K562 treated with DMSO at 1 percent for 4 hours (cell line): ENCODE results near the gene FANCF. TPM values are rescaled to one million over a fixed set of nuclear protein-coding genes. Genes with fewer than 3 reads are reported as not detected.

Experiments
- total RNA-seq: library from RNA; unstranded; fragments of 300-600 nt; gene quantifications from 2 replicates; pipeline ENCODE4 v1.2.3, GENCODE V29; 2022; ENCODE audit not compliant: insufficient read depth

Gene FANCF
- 4.5 TPM in 2 replicates for total RNA-seq

DNA sequence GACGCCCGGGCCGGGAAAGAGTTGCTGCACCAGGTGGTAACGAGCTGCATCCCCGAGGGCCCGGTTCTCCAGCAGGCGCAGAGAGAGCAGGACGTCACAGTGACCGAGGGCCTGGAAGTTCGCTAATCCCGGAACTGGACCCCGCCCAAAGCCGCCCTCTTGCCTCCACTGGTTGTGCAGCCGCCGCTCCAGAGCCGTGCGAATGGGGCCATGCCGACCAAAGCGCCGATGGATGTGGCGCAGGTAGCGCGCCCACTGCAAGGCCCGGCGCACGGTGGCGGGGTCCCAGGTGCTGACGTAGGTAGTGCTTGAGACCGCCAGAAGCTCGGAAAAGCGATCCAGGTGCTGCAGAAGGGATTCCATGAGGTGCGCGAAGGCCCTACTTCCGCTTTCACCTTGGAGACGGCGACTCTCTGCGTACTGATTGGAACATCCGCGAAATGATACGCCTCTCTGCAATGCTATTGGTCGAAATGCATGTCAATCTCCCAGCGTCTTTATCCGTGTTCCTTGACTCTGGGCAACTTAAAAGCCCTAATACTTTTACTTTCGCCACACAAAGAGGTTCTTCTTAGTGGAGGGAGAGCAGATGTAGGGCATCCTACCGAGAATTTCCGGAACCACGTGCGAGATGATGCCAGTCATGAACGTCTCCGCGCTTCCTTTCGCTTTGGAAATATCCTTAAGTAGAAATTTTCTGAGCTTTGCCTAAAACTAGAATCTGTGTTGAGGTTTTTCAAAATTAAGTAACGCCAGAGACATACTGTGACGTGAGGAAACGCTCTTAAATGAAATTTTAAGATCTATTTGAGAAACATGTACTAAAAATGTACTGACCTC is at the start of gene FANCF:
Gene FANCF (minus strand): TSS at position 376 of the 840 bp plus-strand sequence. CDS start 13 bp downstream, at position 363.

GRCh38 chr11:22666325-22666687 is 40.7 kb upstream of the FANCF start, which contains the start of gene GAS2:
TSS of gene GAS2 (plus strand) at chr11:22666611. CDS start at chr11:22674870, 8,259 bp downstream.

Other genes with a start within 250 kb of the FANCF start
- gene GAS2, start 40.8 kb upstream of the FANCF start, total RNA-seq, result 0.69 TPM in 1 of 2 replicates, not detected in the other
- gene SVIP, start 204.0 kb upstream of the FANCF start, total RNA-seq, result 14.7 and 34.8 TPM in 2 replicates
- not detected in 2 replicates for gene CCDC179, start 234.7 kb upstream of the FANCF start, total RNA-seq